GM21737 (cell line): Measurements from ENCODE around the gene NRN1L.
A peak's percentile ranks its signal among the peaks of the same experiment; 100 is the strongest.
"Not testable (repeated sequence)": the region's sequence is repeated elsewhere in the genome, so short reads cannot be mapped to it uniquely, and the experiment has no call there.

Experiments used
- ATAC-seq: cut with Tn5 transposase; IDR thresholded peaks from one replicate; pipeline ENCODE4 v1.9.1; 2021; ENCODE audit warnings: mild to moderate bottlenecking, moderate library complexity; ENCODE audit not compliant: unreplicated experiment

NRN1L gene

DNA sequence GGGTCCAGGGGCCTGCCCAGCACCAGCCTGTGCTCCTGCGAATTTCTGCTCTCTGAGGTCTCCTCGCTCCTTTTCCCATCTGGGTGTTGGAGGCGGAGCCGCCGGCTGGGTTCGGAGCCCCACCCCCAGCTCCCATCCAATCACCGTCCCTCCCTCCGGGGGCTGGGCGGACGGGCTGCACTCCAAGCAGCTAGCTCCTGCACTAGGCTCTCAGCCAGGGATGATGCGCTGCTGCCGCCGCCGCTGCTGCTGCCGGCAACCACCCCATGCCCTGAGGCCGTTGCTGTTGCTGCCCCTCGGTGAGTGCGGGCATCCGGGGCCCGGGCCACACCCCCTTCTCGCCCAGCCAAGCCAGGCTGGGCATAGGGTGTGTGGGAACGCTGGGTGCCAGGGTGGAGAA lies at the start of gene NRN1L:
TSS of gene NRN1L (plus strand) at position 202 of the 400 bp plus-strand sequence. CDS start at position 221, 19 bp downstream.
- no peak for ATAC-seq

DNA sequence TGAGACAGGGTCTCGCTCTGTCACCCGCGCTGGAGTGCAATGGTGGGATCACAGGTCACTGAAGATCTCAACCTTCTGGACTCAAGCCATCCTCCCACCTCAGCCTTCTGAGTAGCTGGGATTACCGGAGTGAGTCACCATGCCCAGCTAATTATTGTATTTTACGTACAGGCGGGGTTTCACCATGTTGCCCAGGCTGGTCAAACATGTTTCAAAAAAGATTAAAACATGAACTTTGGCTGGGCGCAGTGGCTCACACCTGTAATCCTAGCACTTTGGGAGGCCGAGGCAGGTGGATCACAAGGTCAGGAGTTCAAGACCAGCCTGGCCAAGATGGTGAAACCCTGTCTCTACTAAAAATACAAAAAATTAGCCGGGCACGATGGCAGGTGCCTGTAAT lies 47.5 kb upstream of the NRN1L start:
- not testable (repeated sequence) for ATAC-seq

DNA sequence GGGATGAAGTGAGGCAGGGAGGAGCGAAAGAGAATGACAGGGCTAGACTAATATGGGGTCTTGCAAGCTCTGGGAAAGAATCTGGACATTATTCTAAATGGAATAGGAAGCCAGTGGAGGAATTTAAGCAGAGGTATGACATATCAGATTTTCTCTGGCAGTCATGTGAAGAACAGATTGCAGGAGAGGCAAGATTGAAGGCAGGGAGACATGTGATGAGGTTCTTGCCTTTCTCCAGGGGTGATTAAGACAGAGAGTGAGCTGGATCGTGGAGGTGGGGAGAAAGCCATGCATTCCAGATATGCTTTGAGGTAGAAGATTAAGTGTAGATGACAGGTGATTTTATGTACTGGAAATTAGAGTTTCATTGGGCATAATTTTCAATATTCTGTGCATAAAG lies 46.9 kb upstream of the NRN1L start:
- no peak for ATAC-seq

DNA sequence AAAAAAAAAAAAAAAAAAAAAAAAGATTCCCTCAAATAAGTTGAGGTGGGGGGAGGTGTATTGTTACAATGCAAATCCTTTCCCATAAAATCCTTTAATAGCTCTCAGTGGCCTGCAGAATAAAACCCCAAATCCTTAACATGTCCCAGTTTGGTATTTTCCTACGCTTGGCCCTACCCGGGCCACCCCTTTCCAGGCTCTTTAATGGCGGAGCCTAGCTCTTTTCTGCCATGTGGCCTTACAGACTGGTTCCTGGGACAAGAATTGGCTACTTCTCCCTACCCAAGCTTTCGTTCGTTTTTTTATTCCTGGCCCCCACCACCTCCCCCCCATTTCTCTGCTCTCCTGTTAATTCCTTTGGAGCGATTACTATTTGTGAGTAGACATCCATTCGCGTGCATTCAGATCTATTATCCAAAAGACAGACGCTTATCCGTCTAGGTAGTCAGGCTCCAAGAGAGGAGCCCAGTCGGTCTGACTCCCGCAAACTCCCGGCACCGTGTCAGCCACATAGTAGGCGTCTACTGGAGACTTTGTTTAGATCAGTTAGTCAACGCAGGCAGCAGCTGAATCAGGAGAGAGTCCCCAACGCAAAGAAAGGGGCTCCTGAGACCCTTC lies 43.4 kb upstream of the NRN1L start:
- no peak for ATAC-seq

DNA sequence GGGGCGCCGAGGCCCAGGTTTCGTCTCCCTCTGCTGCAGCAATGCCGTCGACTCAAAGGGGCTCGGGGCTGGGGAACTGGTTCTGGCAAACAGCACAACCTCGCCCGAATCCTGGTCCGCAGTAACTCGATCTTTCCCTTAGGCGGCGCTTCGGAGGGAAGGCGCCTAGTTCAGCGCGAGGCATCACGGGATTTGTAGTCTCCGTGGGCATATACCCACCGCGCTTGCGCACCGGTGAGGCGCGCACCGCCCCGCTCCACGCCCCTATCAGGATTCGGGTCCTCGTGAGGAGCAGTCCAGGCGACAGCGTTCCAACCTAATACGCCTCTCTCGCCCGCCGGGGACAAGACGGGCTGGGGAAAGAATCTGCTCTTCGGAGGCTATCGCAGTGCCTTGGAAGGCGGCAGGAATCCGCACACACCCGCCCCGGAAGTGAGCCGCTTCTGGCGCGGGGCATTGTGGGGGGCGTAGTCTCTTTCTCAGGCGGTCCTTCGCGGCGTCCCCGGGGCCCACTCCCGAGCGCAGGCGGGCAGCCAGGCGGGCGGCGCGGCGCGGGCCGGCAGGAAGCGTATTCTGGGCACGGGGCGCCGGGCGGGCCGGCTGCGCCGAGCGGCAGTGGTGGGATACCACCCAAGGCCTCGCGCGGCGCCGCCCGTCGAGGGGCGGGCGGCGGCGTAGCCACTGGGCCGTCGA lies 42.7 kb upstream of the NRN1L start, which contains the start of gene THAP11:
TSS of gene THAP11 (plus strand) at position 505 of the 693 bp plus-strand sequence. CDS start 235 bp downstream, outside the sequence.
- ATAC-seq, result peak; percentile 46

DNA sequence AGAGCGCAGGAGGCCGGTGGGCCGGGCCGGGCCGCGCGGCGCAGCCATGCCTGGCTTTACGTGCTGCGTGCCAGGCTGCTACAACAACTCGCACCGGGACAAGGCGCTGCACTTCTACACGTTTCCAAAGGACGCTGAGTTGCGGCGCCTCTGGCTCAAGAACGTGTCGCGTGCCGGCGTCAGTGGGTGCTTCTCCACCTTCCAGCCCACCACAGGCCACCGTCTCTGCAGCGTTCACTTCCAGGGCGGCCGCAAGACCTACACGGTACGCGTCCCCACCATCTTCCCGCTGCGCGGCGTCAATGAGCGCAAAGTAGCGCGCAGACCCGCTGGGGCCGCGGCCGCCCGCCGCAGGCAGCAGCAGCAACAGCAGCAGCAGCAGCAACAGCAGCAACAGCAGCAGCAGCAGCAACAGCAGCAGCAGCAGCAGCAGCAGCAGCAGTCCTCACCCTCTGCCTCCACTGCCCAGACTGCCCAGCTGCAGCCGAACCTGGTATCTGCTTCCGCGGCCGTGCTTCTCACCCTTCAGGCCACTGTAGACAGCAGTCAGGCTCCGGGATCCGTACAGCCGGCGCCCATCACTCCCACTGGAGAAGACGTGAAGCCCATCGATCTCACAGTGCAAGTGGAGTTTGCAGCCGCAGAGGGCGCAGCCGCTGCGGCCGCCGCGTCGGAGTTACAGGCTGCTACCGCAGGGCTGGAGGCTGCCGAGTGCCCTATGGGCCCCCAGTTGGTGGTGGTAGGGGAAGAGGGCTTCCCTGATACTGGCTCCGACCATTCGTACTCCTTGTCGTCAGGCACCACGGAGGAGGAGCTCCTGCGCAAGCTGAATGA lies 42.0 kb upstream of the NRN1L start:
- ATAC-seq, result peak; percentile 15

DNA sequence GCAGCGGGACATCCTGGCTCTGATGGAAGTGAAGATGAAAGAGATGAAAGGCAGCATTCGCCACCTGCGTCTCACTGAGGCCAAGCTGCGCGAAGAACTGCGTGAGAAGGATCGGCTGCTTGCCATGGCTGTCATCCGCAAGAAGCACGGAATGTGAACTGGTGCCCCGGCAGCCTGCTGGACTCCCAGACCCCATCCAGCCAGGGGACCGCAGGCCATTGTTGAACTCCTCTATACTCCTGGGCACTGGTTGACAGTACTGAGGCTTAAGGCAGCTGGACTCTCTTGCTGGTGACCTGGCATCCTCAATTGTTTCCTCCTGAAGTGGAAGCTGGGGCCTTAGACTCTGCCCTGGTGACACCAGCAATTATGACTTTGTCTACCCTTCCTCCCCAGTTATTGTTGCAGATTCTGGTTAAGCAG lies 41.3 kb upstream of the NRN1L start:
- no peak for ATAC-seq

- ATAC-seq, result no peak
These were observed 40.2 kb upstream of the NRN1L start for GRCh38 chr16:67844497-67844896.

GRCh38 chr16:67845291-67846062 lies 39.2 kb upstream of the NRN1L start:
- no peak for ATAC-seq

DNA sequence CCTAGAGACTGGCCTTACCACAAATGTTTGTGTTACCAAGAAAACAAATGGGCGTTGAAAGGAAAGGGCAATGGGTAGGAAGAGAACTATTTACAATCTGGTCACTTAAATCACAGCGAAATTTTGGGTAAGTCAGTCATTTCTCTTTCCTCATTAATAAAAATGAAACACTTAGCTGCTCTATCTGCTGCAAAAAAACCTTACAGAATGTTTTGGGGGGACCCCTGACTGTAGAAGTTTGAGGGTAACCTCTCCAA lies 38.7 kb upstream of the NRN1L start:
- no peak for ATAC-seq

GRCh38 chr16:67846320-67847063 lies 38.2 kb upstream of the NRN1L start, which contains the start of gene NUTF2:
TSS of gene NUTF2 (plus strand) at chr16:67846933. CDS start at chr16:67865131, 18,198 bp downstream.
- ATAC-seq, result peak; percentile 53

- ATAC-seq, result peak; percentile 28
These were observed 37.4 kb upstream of the NRN1L start, which contains the start of gene CENPT for GRCh38 chr16:67847064-67847861. TSS of gene CENPT (minus strand) at chr16:67847693. CDS start at chr16:67833859, 13,834 bp downstream.

GRCh38 chr16:67848118-67848517 lies 36.6 kb upstream of the NRN1L start:
- no peak for ATAC-seq

DNA sequence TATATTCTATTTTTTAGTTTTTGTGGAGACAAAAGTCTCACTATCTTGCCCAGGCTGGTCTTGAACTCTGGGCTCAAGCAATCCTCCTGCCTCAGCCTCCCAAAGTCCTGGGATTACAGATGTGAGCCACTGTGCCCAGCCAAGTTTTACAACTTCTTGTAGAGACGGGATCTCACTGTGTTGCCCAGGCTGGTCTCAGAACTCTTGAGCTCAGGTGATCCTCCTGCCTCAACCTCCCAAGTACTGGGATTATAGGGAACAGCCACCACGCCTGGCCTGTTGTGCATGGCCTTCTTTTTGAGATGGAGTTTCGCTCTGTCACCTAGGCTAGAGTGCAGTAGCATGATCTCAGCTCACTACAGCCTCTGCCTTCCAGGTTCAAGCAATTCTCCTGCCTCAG lies 31.0 kb upstream of the NRN1L start:
- no peak for ATAC-seq

DNA sequence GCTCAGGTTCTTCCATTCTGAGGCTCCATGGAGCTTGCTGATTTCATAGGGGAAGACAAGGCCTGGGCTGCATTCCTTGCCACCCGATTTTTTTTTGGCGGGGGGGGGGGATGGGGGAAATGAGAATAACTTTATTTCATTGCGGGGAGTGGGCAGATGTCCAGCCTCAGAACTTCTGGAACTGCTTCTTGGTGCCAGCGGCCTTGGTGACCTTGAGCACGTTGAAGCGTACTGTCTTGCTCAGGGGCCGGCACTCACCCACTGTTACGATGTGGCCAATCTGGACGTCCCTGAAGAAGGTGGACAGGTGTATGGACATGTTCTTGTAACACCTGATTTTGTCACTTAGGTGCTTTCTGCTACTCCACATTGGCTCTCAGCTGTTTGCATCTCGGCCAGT lies 28.9 kb upstream of the NRN1L start:
- ATAC-seq, result no peak

GRCh38 chr16:67856927-67857546 lies 27.6 kb upstream of the NRN1L start:
- ATAC-seq, result no peak

- no peak for ATAC-seq
These were observed 27.0 kb upstream of the NRN1L start for GRCh38 chr16:67857547-67858233.

- ATAC-seq, result no peak
These were observed 26.2 kb upstream of the NRN1L start for GRCh38 chr16:67858500-67858899.
